BJ (cell line): ENCODE results near the gene TRPV4. TPM values are rescaled to one million over a fixed set of nuclear protein-coding genes. Genes with fewer than 3 reads are reported as not detected.

Experiments used
- CTCF ChIA-PET: fragments of 350-600 bp; formaldehyde crosslinking; extraction: SDS; loops from one replicate; lab custom pipeline; 2021; ENCODE audit warnings: antibody characterized with exemption, inconsistent platforms; lab: Yijun Ruan, JAX
- POLR2A ChIA-PET: fragments of 300-600 bp; sonication (Branson Sonifier 250); formaldehyde crosslinking; extraction: SDS; loops from one replicate; lab custom pipeline; 2021; ENCODE audit warnings: antibody characterized with exemption; lab: Charles Lee
- DNase-seq: peaks from one replicate; pipeline ENCODE4 v3.0.0-alpha.2; 2011; ENCODE audit warnings: low read depth
- H3K27me3 ChIP-seq: 2 replicates; pipeline ENCODE4 v1.6.0; 2011; ENCODE audit warnings: low read length; ENCODE audit not compliant: control insufficient read depth, insufficient read depth
- H3K36me3 ChIP-seq: 2 replicates; pipeline ENCODE4 v1.5.1; 2011; ENCODE audit warnings: low read length; ENCODE audit not compliant: control insufficient read depth, insufficient read depth
- H3K4me3 ChIP-seq: 2 replicates; pipeline ENCODE4 v1.5.1; 2011; ENCODE audit warnings: low read depth, mild to moderate bottlenecking, control low read depth, low read length
- polyA plus RNA-seq: library from polyadenylated mRNA; depleted of rRNA; stranded (reverse); fragments of >200 nt; gene quantifications from 2 replicates; pipeline ENCODE4 v1.2.3, GENCODE V29; 2011
- TF ChIP-seq, protein P1 (sequence below): IDR thresholded peaks from 2 replicates; pipeline ENCODE4 v1.5.1; 2011; ENCODE audit warnings: low read depth, mild to moderate bottlenecking, control low read depth, inconsistent platforms, low read length, moderate library complexity; ENCODE audit not compliant: insufficient read depth

The TRPV4 gene
- polyA plus RNA-seq, 1 experiment: 13.4 TPM

DNA sequence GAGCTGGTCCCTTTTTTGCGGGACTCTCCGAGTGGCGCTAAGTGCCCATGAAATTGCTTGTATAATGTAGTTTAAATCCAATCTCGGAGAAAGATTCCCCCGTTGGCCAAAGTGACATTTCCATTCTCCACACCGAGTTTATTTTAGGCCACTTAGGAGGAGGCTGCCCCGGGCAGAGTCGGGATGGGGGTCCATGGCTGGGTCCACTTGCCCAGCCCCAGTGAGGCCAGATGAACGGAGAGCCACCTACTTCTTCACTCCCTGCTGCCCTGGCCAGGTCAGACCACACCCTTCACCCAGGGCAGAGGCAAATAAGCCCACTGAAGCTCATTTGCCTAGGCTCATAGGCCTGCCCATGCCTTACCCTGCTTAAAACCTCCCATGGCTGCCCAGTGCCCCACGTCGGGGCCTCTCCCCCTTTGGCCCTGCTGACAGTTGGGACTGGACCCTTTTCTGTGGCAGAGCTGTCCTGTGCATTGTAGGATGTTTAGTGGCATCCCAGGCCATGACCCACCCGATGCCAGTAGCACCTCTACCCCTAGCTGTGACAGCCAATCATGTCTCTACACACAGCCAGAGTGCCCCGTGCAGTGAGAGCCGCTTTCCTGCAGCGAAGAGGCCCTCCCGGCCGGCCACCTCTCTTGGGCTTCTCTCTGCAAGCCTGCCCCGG is 68.3 kb downstream of the TRPV4 start:
- Histone ChIP-seq H3K36me3 (no peaks in the 10 kb centered on the region), H3K27me3 (0 out of 2 replicates have a peak, but pooled peaks cover under 1% of the 10 kb centered on the region), H3K4me3 (no peak overlapping the region)
- DNase-seq: no peak
- ChIA-PET CTCF (interaction anchor here (1.6 to 3.1 kb wide), 3 partner anchors 9 to 167 kb away, joined by 3 to 12 read pairs (median 8); no protein-coding TSS in a partner anchor), POLR2A (no interaction called here)
- TF ChIP-seq, protein P1, sequence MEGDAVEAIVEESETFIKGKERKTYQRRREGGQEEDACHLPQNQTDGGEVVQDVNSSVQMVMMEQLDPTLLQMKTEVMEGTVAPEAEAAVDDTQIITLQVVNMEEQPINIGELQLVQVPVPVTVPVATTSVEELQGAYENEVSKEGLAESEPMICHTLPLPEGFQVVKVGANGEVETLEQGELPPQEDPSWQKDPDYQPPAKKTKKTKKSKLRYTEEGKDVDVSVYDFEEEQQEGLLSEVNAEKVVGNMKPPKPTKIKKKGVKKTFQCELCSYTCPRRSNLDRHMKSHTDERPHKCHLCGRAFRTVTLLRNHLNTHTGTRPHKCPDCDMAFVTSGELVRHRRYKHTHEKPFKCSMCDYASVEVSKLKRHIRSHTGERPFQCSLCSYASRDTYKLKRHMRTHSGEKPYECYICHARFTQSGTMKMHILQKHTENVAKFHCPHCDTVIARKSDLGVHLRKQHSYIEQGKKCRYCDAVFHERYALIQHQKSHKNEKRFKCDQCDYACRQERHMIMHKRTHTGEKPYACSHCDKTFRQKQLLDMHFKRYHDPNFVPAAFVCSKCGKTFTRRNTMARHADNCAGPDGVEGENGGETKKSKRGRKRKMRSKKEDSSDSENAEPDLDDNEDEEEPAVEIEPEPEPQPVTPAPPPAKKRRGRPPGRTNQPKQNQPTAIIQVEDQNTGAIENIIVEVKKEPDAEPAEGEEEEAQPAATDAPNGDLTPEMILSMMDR: no peak

- no peak overlapping the region for H3K4me3 ChIP-seq
- TF ChIP-seq, protein P1: no peak
- H3K27me3 ChIP-seq: peaks cover 2% of the 10 kb centered on the region; the same call in 1 of the 2 replicates
- no peak for DNase-seq
- H3K36me3 ChIP-seq: no peaks in the 10 kb centered on the region
- CTCF ChIA-PET: interaction anchor here (3.1 kb wide), 1 partner anchor 10 kb away, joined by 12 read pairs; no protein-coding TSS in a partner anchor
- POLR2A ChIA-PET: no interaction called here
Measured at GRCh38 chr12:109764123-109764522, 69.1 kb downstream of the TRPV4 start.

GRCh38 chr12:109763201-109763841 is 69.9 kb downstream of the TRPV4 start:
- Histone ChIP-seq H3K36me3 (no peaks in the 10 kb centered on the region), H3K4me3 (no peak overlapping the region), H3K27me3 (peaks cover 2% of the 10 kb centered on the region; the same call in 1 of the 2 replicates)
- DNase-seq: no peak
- TF ChIP-seq, protein P1: no peak
- ChIA-PET POLR2A (no interaction called here), CTCF (interaction anchor here (1.2 to 3.1 kb wide), 2 partner anchors 11 to 165 kb away, joined by 3 to 12 read pairs; no protein-coding TSS in a partner anchor)

- no peak for DNase-seq
- ChIA-PET CTCF (interaction anchor here (0.6 to 3.1 kb wide), 3 partner anchors 12 to 165 kb away, joined by 3 to 12 read pairs (median 3); no protein-coding TSS in a partner anchor), POLR2A (no interaction called here)
- Histone ChIP-seq H3K27me3 (peaks cover 2% of the 10 kb centered on the region; the same call in 1 of the 2 replicates), H3K36me3 (no peaks in the 10 kb centered on the region), H3K4me3 (no peak overlapping the region)
- TF ChIP-seq, protein P1: no peak
Measured at GRCh38 chr12:109762673-109763191, 70.5 kb downstream of the TRPV4 start.
